Subcutaneous adipose tissue (tissue), 4 donors: ENCODE data around the gene LY6G5B. TPM values are rescaled to one million over a fixed set of nuclear protein-coding genes. Genes with fewer than 3 reads are reported as not detected.

Experiments
- total RNA-seq, 4 donors: library from RNA; depleted of rRNA; stranded (reverse); fragments of >200 nt; gene quantifications; one replicate each; pipeline ENCODE4 v1.1.0, GENCODE V29; 2016
- TF ChIP-seq, protein P1 (sequence below): fragments of 450-650 bp; IDR thresholded peaks from one replicate; pipeline ENCODE4 v1.5.1; 2016; ENCODE audit warnings: low read depth, mild to moderate bottlenecking, control low read depth, antibody characterized with exemption, moderate library complexity

LY6G5B gene
- total RNA-seq, 4 donors from 2014 or later: 4.4 to 19.2 (median 6.5) TPM

- TF ChIP-seq, protein P1, sequence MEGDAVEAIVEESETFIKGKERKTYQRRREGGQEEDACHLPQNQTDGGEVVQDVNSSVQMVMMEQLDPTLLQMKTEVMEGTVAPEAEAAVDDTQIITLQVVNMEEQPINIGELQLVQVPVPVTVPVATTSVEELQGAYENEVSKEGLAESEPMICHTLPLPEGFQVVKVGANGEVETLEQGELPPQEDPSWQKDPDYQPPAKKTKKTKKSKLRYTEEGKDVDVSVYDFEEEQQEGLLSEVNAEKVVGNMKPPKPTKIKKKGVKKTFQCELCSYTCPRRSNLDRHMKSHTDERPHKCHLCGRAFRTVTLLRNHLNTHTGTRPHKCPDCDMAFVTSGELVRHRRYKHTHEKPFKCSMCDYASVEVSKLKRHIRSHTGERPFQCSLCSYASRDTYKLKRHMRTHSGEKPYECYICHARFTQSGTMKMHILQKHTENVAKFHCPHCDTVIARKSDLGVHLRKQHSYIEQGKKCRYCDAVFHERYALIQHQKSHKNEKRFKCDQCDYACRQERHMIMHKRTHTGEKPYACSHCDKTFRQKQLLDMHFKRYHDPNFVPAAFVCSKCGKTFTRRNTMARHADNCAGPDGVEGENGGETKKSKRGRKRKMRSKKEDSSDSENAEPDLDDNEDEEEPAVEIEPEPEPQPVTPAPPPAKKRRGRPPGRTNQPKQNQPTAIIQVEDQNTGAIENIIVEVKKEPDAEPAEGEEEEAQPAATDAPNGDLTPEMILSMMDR: no peak
These were observed 16.7 kb downstream of the LY6G5B start for GRCh38 chr6:31686483-31686882.

DNA sequence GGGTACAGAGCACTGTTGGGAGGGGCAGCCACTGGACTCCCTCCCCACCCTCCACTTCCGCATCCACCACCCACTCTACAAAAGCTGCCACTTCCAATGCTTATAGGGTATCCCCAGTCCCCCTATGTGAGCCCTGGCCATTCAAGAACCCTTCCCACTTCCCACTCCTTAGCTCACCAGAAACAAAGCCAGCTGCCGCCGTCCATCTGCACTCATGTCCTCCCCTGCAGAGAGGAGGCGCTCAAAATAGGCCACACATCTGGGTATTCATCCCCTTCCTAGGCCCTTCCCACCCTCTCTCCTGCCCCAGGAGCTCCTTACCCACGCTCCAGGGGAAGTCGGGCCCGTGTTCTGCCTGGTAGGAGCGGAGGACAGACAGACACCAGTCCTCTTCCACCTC, 17.5 kb downstream of the LY6G5B start:
- TF ChIP-seq, protein P1: no peak

DNA sequence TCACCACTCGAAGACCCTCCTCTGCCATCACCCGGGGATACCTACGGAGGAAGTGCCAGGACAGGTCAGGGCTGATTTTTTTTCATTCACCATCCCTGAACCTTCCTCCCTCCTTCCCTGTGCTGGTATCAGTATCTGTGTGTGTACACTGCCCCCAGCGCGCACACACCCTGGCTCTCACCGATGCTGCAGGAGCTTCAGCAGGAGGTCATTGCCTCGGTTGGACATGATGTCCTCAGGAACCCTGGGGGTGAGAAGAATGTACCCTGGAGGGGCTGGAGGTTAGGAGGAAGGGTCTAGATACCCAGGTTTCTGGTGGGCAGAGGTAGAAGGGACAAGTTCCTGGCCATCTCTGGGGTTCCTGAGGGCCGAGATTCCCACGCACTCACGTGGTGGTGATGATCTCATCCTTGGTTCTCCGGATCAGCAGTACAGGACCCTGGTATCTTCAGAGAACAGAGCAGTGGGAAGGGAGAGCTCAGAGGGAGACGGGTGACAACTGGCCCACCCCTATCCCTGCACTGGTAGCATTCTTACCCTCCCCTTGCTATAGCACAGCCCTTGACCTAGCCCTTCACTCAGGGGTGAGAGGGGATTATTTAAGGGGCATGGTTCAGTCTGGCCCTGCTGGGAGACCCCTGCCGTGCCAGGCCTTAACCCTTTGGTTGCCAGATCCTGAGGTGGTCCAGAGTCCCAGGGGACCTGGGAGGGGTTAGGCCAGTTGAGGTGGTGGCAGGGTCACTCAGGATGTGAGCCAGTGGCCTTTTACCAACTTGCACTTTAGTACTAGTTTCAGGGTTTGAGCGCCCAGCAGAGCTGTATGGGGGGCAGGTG, 18.3 kb downstream of the LY6G5B start:
- TF ChIP-seq, protein P1: no peak

DNA sequence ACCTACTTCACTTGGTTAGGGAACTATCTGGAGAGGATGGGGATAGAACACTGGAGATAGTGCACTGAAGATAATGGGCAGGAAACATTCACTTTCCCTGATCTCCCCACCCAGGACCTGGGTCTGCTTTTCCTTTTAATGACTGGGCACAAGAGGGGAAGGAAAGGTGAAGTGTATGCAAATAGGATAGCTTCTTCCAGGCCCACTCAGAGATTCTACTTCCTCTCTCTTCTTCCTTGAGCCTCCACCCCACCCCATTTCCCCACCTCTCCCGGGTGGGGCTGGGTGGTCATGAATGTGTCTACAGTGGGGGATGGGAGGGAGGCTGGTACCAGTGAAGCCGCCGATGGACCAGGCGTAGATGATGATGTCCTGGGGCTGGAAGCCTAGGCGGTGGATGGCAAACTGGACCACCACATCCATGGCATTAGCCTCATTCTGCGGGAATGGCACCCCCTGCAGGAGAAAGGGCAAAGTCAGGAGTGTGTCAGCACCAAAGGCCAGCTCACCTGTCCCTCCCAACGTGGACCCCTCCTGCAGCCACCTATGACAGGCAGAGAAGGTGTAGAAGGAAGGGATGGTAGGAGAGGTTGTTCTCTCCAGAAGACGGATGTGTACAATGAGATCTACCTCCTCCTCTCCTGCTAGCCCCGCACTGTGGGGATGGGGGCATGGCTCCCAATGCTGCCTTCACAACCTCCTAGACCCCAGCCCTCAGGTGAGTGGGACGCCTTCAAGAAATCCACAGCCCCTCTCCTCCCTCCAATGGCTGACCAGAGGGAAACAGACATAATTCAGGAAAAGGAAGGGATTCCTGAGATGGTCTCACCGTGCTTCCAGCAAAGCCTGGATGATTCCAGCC, 19.7 kb downstream of the LY6G5B start:
- TF ChIP-seq, protein P1: no peak

DNA sequence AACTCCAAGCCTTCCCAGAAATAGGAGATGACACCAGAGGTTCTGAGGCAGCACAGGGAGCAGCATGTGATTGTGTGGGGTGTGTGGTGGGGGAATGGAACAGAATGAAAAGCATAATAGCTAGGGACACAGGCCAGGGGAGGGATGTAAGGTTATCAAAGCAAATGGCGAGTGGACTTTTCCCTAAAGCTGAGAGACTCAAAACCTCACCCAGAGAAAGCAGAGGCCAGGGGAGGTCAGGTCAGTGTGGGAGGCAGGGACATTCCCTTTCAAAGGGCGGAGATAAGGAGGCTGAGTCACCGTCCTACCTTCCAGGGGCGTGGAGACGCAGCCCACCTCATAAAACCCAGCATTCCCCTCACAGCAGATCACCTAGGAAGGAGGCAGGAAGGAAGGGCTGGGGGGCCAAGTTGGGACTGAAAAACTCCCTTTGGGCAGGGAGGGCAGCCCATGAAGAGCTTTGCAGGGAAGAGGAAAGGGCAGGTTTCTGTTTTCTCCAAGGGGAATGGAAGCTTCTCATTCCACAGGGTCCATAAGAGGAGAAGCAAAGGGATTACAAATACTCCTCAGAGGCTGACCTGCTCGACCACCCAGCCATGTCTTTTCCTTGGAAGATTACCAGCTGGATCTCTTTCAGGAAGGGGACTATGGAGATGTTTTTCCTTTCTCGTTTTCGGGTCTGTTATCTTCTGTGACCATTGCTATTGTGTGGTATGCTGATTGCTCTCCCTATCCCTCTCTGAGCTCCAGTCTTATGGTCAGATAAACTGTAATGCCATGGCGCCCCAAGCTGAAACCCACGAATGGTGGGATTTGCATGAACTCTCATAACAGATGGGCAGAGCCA, 20.7 kb downstream of the LY6G5B start:
- TF ChIP-seq, protein P1: no peak

DNA sequence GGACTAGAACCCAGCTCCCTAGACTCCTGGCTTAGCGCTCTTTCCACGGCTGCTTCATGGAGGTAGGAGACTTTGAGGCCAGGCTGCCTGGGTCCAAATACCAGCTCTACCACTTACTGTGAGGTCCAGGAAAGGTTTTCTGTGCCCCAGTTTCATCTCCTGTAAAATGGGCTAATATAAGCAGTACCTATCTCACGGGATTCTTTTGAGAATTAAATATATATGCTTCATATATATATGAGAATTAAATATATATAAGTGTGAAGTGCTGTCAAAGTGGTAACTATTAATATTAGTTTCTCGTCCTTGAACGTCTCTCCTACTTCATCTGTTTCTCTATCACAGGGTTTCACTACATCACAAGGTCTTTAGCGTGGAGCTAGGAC, 21.3 kb downstream of the LY6G5B start:
- TF ChIP-seq, protein P1: no peak
